Stimulated activated CD8-positive, alpha-beta memory T cell treated with anti-CD3 and anti-CD28 coated beads, Interleukin-15, amount 100 ng/mL, for 24 hours (primary cell): Measurements from ENCODE around the gene CORO2A.
"Not testable (repeated sequence)": the region's sequence is repeated elsewhere in the genome, so short reads cannot be mapped to it uniquely, and the experiment has no call there.

Experiments
- DNase-seq: peaks from one replicate; pipeline ENCODE4 v3.0.0-alpha.2; 2020; ENCODE audit warnings: low read depth

The CORO2A gene

GRCh38 chr9:98117097-98117496 lies 75.3 kb downstream of the CORO2A start:
- DNase-seq: not testable (repeated sequence)

GRCh38 chr9:98109052-98109451 lies 83.4 kb downstream of the CORO2A start:
- DNase-seq: no peak

GRCh38 chr9:98108531-98109031 lies 83.9 kb downstream of the CORO2A start:
- DNase-seq: no peak

- DNase-seq: no peak
Measured at GRCh38 chr9:98107926-98108325, 84.5 kb downstream of the CORO2A start.

GRCh38 chr9:98105006-98105405 lies 87.4 kb downstream of the CORO2A start:
- no peak for DNase-seq

- no peak for DNase-seq
Measured at GRCh38 chr9:98104445-98104881, 88.0 kb downstream of the CORO2A start.

- no peak for DNase-seq
Measured at GRCh38 chr9:98101868-98102273, 90.6 kb downstream of the CORO2A start.

GRCh38 chr9:98101416-98101815 lies 91.0 kb downstream of the CORO2A start:
- no peak for DNase-seq

GRCh38 chr9:98100456-98100855 lies 92.0 kb downstream of the CORO2A start:
- DNase-seq: no peak

- no peak for DNase-seq
Measured at GRCh38 chr9:98099898-98100297, 92.5 kb downstream of the CORO2A start.

- no peak for DNase-seq
Measured at GRCh38 chr9:98099346-98099745, 93.1 kb downstream of the CORO2A start.

- DNase-seq: no peak
Measured at GRCh38 chr9:98097836-98098235, 94.6 kb downstream of the CORO2A start.

- no peak for DNase-seq
Measured at GRCh38 chr9:98096091-98096490, 96.3 kb downstream of the CORO2A start.

GRCh38 chr9:98095401-98095800 lies 97.0 kb downstream of the CORO2A start:
- DNase-seq: no peak

GRCh38 chr9:98094851-98095250 lies 97.6 kb downstream of the CORO2A start:
- no peak for DNase-seq

GRCh38 chr9:98094316-98094715 lies 98.1 kb downstream of the CORO2A start:
- DNase-seq: no peak

GRCh38 chr9:98092613-98092931 lies 99.9 kb downstream of the CORO2A start:
- no peak for DNase-seq

- DNase-seq: no peak
Measured at GRCh38 chr9:98091735-98092612, 100.5 kb downstream of the CORO2A start.

GRCh38 chr9:98090674-98091073 lies 101.8 kb downstream of the CORO2A start:
- DNase-seq: not testable (repeated sequence)

GRCh38 chr9:98087420-98088354 lies 104.8 kb downstream of the CORO2A start:
- no peak for DNase-seq

- DNase-seq: no peak
Measured at GRCh38 chr9:98086461-98086860, 106.0 kb downstream of the CORO2A start.

- DNase-seq: no peak
Measured at GRCh38 chr9:98085944-98086343, 106.5 kb downstream of the CORO2A start.

- DNase-seq: no peak
Measured at GRCh38 chr9:98085058-98085457, 107.4 kb downstream of the CORO2A start.
